H1 (cell line): ENCODE measurements around the gene RXFP4. TPM values are rescaled to one million over a fixed set of nuclear protein-coding genes. Genes with fewer than 3 reads are reported as not detected.

ENCODE experiments used
- CHD1 ChIP-seq: IDR thresholded peaks from 2 replicates; pipeline ENCODE4 v1.6.1; 2012; ENCODE audit warnings: low read depth, low read length, improper control_type of control experiment
- EZH2 ChIP-seq: fragments of 200-600 bp; sonication (generic); IDR thresholded peaks from 2 replicates; pipeline ENCODE4 v1.7.1; 2012; ENCODE audit warnings: low read depth, mild to moderate bottlenecking, moderate library complexity, low read length, inconsistent platforms; ENCODE audit not compliant: severe bottlenecking
- HDAC6 ChIP-seq: IDR thresholded peaks from one replicate; pipeline ENCODE4 v1.7.1; 2012; ENCODE audit warnings: low read depth, mild to moderate bottlenecking, inconsistent platforms, low read length, moderate library complexity
- MAFK ChIP-seq: IDR thresholded peaks from 2 replicates; pipeline ENCODE4 v1.6.1; 2012; ENCODE audit warnings: low read depth, mild to moderate bottlenecking, improper control_type of control experiment, low read length
- NANOG ChIP-seq: IDR thresholded peaks from 2 replicates; pipeline ENCODE4 v1.6.1; 2011; ENCODE audit warnings: low read length, low read depth, mild to moderate bottlenecking, inconsistent platforms; ENCODE audit not compliant: insufficient read depth, poor library complexity, severe bottlenecking
- POLR2AphosphoS5 ChIP-seq: IDR thresholded peaks from 2 replicates; pipeline ENCODE4 v1.6.1; 2011; ENCODE audit warnings: low read depth, low read length
- SP1 ChIP-seq: IDR thresholded peaks from 2 replicates; pipeline ENCODE4 v1.6.1; 2011; ENCODE audit warnings: low read depth, low read length
- TAF1 ChIP-seq: IDR thresholded peaks from 2 replicates; pipeline ENCODE4 v1.6.1; 2011; ENCODE audit warnings: mild to moderate bottlenecking, low read depth, low read length
- polyA plus RNA-seq, 7 experiments: library from polyadenylated mRNA; depleted of rRNA in 3 of 7; stranded (reverse) in 5 of 7; unstranded in 2 of 7; fragments of >200 nt in 5 of 7; fragments of 200-250 nt in 2 of 7; gene quantifications; 1 replicate in 5 of 7; 2 replicates in 1 of 7; 4 replicates in 1 of 7; pipeline versions ENCODE4 v1.2.1 to v1.2.3, GENCODE V29; 2011 to 2013; ENCODE audit warnings: missing spikeins in 2 of 7, mixed read lengths in 2 of 7
- total RNA-seq: library from RNA; stranded (reverse); fragmentation: NEBNext Ultra II Directional; extraction: Animal tissue kit (Norgen Biotek cat#: 25700); gene quantifications from 2 replicates; pipeline ENCODE4 v1.2.1, GENCODE V29; 2021

RXFP4 gene
- total and polyA plus RNA-seq, 2 of the 8 experiments (the other 6 are each of a cell fraction or from before 2014, with no cell fraction given) = not detected

GRCh38 chr1:155918660-155919059, 22.8 kb upstream of the RXFP4 start (continued):
- TF ChIP-seq MAFK (no peak), HDAC6 (no peak), CHD1 (no peak), POLR2AphosphoS5 (no peak), NANOG (no peak), TAF1 (no peak), SP1 (no peak), EZH2 (no peak)
